ENCODE measurements around the gene TGOLN2. TPM values are rescaled to one million over a fixed set of nuclear protein-coding genes. Genes with fewer than 3 reads are reported as not detected.
A peak's percentile ranks its signal among the peaks of the same experiment; 100 is the strongest.

The TGOLN2 gene
- total RNA-seq, 3 donors from 2014 or later (not counting 1 experiment from before 2014, with no cell fraction given) = 190 to 207 (median 194) TPM

DNA sequence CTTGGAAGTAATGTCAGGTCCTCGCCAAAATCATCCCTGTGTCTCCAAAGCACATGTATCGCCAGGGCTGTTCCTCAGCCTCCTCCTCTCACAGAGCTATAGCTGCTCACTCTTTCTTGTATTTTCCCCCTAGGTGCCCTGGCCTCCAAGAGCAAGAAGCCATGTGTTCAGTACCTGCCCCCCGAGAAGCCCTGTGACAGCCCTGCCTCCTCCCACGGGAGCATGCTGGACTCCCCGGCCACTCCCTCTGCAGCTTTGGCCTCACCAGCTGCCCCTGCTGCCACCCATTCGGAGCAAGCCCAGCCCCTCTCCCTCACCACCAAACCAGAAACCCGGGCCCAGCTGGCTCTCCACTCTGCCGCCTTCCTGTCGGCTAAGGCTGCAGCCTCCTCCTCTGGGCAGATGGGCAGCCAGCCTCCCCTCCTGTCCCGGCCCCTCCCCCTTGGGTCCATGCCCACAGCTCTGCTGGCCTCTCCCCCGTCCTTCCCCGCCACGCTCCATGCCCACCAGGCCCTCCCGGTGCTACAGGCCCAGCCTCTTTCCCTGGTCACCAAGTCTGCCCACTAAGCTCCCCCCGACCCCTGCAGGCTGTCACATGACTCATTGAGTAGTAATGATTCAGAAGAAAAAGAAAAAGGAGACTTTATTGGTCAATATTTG lies 18.8 kb downstream of the TGOLN2 start:
- intact Hi-C loops (cut with micrococcal nuclease) = no loop called here
- Mint-ChIP-seq H3K9me3 (no peaks in the 10 kb centered on the region), H3K27ac (peak overlapping the region; percentile 82 to 87), H3K4me1 (peaks cover 26 to 36% of the 10 kb centered on the region in 2 donors), H3K27me3 (ENCODE audit: low read depth in 2 of 2) (peaks cover 0 to 4% of the 10 kb centered on the region in 2 donors), H3K36me3 (no peaks in the 10 kb centered on the region), H3K4me3 (peak overlapping the region; percentile 79)
- peak overlapping the region; percentile 0 for H3K27ac ChIP-seq (ENCODE audit: low read length)
- TF ChIP-seq, protein P1, sequence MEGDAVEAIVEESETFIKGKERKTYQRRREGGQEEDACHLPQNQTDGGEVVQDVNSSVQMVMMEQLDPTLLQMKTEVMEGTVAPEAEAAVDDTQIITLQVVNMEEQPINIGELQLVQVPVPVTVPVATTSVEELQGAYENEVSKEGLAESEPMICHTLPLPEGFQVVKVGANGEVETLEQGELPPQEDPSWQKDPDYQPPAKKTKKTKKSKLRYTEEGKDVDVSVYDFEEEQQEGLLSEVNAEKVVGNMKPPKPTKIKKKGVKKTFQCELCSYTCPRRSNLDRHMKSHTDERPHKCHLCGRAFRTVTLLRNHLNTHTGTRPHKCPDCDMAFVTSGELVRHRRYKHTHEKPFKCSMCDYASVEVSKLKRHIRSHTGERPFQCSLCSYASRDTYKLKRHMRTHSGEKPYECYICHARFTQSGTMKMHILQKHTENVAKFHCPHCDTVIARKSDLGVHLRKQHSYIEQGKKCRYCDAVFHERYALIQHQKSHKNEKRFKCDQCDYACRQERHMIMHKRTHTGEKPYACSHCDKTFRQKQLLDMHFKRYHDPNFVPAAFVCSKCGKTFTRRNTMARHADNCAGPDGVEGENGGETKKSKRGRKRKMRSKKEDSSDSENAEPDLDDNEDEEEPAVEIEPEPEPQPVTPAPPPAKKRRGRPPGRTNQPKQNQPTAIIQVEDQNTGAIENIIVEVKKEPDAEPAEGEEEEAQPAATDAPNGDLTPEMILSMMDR (IDR thresholded peaks at IDR 0.05) = no peak
- H3K9me3 ChIP-seq (ENCODE audit: control insufficient read depth, insufficient read depth, low read length) = no peaks in the 10 kb centered on the region
- no peak overlapping the region for H3K4me3 ChIP-seq (ENCODE audit: low read length)
- ATAC-seq (peak; percentile 24 to 52 (median 35)), DNase-seq (peak in 1 of 2 donors; percentile 17)
- H3K27me3 ChIP-seq (ENCODE audit: control insufficient read depth, insufficient read depth, low read length) = no peaks in the 10 kb centered on the region
- peaks cover 34% of the 10 kb centered on the region for H3K4me1 ChIP-seq (ENCODE audit: control insufficient read depth, insufficient read depth, low read length)
- H3K36me3 ChIP-seq (ENCODE audit: control insufficient read depth, insufficient read depth, low read length) = no peaks in the 10 kb centered on the region
- 48% methylated on average over 14 of the region's 15 CpGs for WGBS (ENCODE audit: insufficient coverage)

DNA sequence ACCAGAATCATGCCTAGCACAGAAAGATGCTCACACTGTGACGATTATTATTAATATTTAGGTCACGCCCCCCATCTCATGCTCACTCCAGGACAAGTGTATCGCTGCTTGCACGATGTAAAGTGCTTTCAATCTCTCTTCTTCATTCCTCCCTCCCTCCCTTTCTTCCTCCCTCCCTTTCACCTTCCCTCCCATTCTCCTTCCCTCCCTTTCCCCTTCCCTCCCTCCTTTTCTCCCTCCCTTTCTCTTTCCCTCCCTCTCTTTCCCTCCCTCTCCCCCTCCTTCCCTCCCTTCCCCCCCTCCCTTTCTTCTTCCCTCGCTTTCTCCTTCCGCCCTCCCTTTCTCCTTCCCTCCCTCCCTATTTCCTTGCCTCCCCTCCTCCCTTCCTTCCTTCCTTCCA lies 19.6 kb downstream of the TGOLN2 start:
- WGBS (ENCODE audit: insufficient coverage) = 93% methylated on average over 6 of the region's 6 CpGs
- H3K27me3 Mint-ChIP-seq (ENCODE audit: low read depth in 2 of 2) = peaks cover 0 to 4% of the 10 kb centered on the region in 2 donors
- H3K27ac ChIP-seq (ENCODE audit: low read length) = no peak overlapping the region

DNA sequence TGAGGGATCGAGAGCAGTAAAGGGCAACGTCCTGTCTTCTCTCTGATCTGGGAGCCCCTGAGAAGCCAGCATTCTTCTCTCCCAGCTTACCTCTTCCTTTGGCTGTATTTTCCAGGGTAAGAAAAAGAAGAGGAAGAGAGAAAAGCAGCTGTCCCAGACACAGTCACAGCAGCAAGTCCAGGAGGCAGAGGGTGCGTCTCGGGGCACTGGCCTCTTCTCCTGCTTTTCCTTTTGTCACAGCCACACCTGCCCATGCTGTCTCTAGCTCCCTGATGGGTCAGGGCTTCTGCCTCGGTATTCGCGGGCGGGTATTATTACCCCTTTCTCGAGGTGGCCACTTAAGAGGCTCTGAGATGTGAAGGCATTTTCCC lies 20.3 kb downstream of the TGOLN2 start:
- intact Hi-C loops (cut with micrococcal nuclease) = no loop called here
- TF ChIP-seq, protein P1 (IDR thresholded peaks at IDR 0.05) = no peak
- Mint-ChIP-seq H3K27ac (peak overlapping the region in 1 of 2 donors; percentile 75), H3K27me3 (ENCODE audit: low read depth in 2 of 2) (peaks cover 0 to 4% of the 10 kb centered on the region in 2 donors), H3K4me1 (peaks cover 22 to 36% of the 10 kb centered on the region in 2 donors), H3K9me3 (no peaks in the 10 kb centered on the region), H3K4me3 (no peak overlapping the region), H3K36me3 (no peaks in the 10 kb centered on the region)
- H3K27me3 ChIP-seq (ENCODE audit: control insufficient read depth, insufficient read depth, low read length) = no peaks in the 10 kb centered on the region
- ATAC-seq = no peak
- H3K4me1 ChIP-seq (ENCODE audit: control insufficient read depth, insufficient read depth, low read length) = peaks cover 34% of the 10 kb centered on the region
- H3K9me3 ChIP-seq (ENCODE audit: control insufficient read depth, insufficient read depth, low read length) = no peaks in the 10 kb centered on the region
- peak overlapping the region; percentile 14 for H3K27ac ChIP-seq (ENCODE audit: low read length)
- no peaks in the 10 kb centered on the region for H3K36me3 ChIP-seq (ENCODE audit: control insufficient read depth, insufficient read depth, low read length)
- 89% methylated on average over 9 of the region's 9 CpGs for WGBS (ENCODE audit: insufficient coverage)
- no peak for DNase-seq
- H3K4me3 ChIP-seq (ENCODE audit: low read length) = no peak overlapping the region

More for the DNA sequence above, 19.6 kb downstream of the TGOLN2 start:
- H3K27me3 ChIP-seq (ENCODE audit: control insufficient read depth, insufficient read depth, low read length) = no peaks in the 10 kb centered on the region
- H3K4me3 ChIP-seq (ENCODE audit: low read length) = no peak overlapping the region
- no peaks in the 10 kb centered on the region for H3K9me3 Mint-ChIP-seq
- H3K27ac Mint-ChIP-seq = peak overlapping the region; percentile 82 to 87
- TF ChIP-seq, protein P1 (IDR thresholded peaks at IDR 0.05) = no peak
- intact Hi-C loops (cut with micrococcal nuclease) = no loop called here
- no peaks in the 10 kb centered on the region for H3K9me3 ChIP-seq (ENCODE audit: control insufficient read depth, insufficient read depth, low read length)
- peak overlapping the region; percentile 35 for H3K4me3 Mint-ChIP-seq
- DNase-seq (no peak), ATAC-seq (no peak)
- H3K36me3 Mint-ChIP-seq = no peaks in the 10 kb centered on the region
- H3K4me1 Mint-ChIP-seq = peaks cover 22 to 36% of the 10 kb centered on the region in 2 donors
- no peaks in the 10 kb centered on the region for H3K36me3 ChIP-seq (ENCODE audit: control insufficient read depth, insufficient read depth, low read length)
- H3K4me1 ChIP-seq (ENCODE audit: control insufficient read depth, insufficient read depth, low read length) = peaks cover 34% of the 10 kb centered on the region

Measured in natural killer cell (primary cell).